GM12878 (cell line): ENCODE measurements around the gene SUFU.

Experiments
- POLR2AphosphoS5 ChIP-seq: IDR thresholded peaks from 2 replicates; pipeline ENCODE4 v1.6.1; 2011; ENCODE audit warnings: mild to moderate bottlenecking, low read length, inconsistent platforms
- RCOR1 ChIP-seq: conservative IDR thresholded peaks from 2 replicates; pipeline ENCODE4 v1.6.1; 2012; ENCODE audit warnings: low read depth, low read length, improper control_type of control experiment
- YY1 ChIP-seq: IDR thresholded peaks from 2 replicates; pipeline ENCODE4 v1.6.1; 2011; ENCODE audit warnings: low read depth, mild to moderate bottlenecking, low read length
- TF ChIP-seq, protein P1 (sequence below), 3 experiments: IDR thresholded peaks in 2 of 3; conservative IDR thresholded peaks in 1 of 3; 2 replicates each; pipeline ENCODE4 v1.5.1; 2011; ENCODE audit warnings: low read depth in 3 of 3, low read length in 3 of 3, mild to moderate bottlenecking in 3 of 3, control low read depth in 2 of 3, moderate library complexity in 2 of 3, inconsistent platforms in 1 of 3, mixed read lengths in 1 of 3; ENCODE audit not compliant: control insufficient read depth in 2 of 3, insufficient read depth in 1 of 3; ENCODE audit errors: extremely low read depth in 1 of 3
- TF ChIP-seq, protein P2 (sequence below): IDR thresholded peaks from 2 replicates; pipeline ENCODE4 v1.6.1; 2012; ENCODE audit warnings: low read depth, low read length, improper control_type of control experiment
- TF ChIP-seq, protein P3 (sequence below): IDR thresholded peaks from 2 replicates; pipeline ENCODE4 v1.6.1; 2011; ENCODE audit warnings: low read depth, low read length, improper control_type of control experiment, borderline replicate concordance

DNA sequence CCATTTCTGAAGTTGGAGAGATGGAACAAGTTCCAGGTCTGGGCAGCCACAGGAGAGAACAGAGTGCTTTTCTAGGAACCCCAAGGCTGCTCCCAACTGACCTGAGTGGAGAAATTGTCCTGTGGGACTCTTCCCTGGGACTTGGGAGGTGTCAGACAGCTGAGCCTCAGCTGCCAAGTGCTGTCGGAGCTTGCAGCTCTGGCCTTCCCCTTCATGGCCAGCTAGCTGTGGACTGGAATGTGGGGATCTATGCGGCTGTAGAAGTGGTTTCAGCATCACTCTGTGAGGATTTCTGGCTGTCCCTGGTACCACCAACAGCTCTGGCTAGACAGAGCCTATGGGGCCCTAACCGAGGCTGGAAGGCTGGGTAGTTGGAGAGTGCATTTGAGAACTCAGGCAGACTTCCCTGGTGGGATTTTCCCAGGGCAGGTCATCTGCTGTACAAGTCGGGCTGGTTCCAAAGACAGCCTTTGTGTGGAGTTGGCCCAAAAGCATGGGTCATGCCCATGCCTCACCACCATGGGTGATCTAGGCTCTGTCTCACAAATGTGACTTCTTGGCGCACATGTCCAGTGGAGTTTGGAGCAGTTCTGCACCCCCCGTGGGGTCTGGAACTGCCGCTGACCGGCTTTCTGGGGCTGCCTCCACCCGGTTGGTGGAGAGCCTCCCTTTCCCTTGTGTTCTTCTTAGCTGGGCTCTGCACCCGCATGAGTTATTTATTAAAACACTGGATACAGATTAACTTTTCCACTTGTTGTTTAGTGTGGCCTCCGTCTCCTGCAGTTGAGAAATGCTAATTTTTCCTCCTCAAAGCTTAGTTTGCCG lies 10.9 kb downstream of the SUFU start:
- TF ChIP-seq, protein P1, sequence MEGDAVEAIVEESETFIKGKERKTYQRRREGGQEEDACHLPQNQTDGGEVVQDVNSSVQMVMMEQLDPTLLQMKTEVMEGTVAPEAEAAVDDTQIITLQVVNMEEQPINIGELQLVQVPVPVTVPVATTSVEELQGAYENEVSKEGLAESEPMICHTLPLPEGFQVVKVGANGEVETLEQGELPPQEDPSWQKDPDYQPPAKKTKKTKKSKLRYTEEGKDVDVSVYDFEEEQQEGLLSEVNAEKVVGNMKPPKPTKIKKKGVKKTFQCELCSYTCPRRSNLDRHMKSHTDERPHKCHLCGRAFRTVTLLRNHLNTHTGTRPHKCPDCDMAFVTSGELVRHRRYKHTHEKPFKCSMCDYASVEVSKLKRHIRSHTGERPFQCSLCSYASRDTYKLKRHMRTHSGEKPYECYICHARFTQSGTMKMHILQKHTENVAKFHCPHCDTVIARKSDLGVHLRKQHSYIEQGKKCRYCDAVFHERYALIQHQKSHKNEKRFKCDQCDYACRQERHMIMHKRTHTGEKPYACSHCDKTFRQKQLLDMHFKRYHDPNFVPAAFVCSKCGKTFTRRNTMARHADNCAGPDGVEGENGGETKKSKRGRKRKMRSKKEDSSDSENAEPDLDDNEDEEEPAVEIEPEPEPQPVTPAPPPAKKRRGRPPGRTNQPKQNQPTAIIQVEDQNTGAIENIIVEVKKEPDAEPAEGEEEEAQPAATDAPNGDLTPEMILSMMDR (IDR thresholded peaks at IDR 0.05 in 2 of 3, conservative IDR thresholded peaks at IDR 0.05 in 1 of 3; ENCODE audit: control insufficient read depth in 2 of 3, extremely low read depth in 1 of 3, insufficient read depth in 1 of 3, low read depth in 3 of 3, low read length in 3 of 3): no peak
- TF ChIP-seq, protein P2, sequence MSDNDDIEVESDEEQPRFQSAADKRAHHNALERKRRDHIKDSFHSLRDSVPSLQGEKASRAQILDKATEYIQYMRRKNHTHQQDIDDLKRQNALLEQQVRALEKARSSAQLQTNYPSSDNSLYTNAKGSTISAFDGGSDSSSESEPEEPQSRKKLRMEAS: no peak
- no peak for TF ChIP-seq POLR2AphosphoS5
- TF ChIP-seq YY1: no peak
- TF ChIP-seq RCOR1: no peak
- TF ChIP-seq, protein P3, sequence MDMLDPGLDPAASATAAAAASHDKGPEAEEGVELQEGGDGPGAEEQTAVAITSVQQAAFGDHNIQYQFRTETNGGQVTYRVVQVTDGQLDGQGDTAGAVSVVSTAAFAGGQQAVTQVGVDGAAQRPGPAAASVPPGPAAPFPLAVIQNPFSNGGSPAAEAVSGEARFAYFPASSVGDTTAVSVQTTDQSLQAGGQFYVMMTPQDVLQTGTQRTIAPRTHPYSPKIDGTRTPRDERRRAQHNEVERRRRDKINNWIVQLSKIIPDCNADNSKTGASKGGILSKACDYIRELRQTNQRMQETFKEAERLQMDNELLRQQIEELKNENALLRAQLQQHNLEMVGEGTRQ: no peak
